Caco-2 (cell line): ENCODE results near the gene PAXX. TPM values are rescaled to one million over a fixed set of nuclear protein-coding genes. Genes with fewer than 3 reads are reported as not detected.
A peak's percentile ranks its signal among the peaks of the same experiment; 100 is the strongest.

ENCODE experiments used
- Bru-seq: library from RNA; stranded (reverse); fragments of 400-500 nt; gene quantifications from one replicate; lab custom pipeline; 2021; lab: Mats Ljungman, UMichigan
- BruChase-seq, 2 experiments: library from RNA; stranded (reverse); fragments of 400-500 nt; gene quantifications; one replicate each; lab custom pipeline; 2021; lab: Mats Ljungman, UMichigan
- BruUV-seq: library from RNA; stranded (reverse); fragments of 400-500 nt; replicated peaks from 2 replicates; lab custom pipeline; 2021; lab: Mats Ljungman, UMichigan
- CTCF ChIA-PET: fragments of 300-600 bp; sonication (Branson Sonifier 250); formaldehyde crosslinking; loops from one replicate; lab custom pipeline; 2022; ENCODE audit warnings: antibody characterized with exemption; lab: Charles Lee
- POLR2A ChIA-PET: fragments of 300-600 bp; sonication (Branson Sonifier 250); formaldehyde crosslinking; loops from one replicate; lab custom pipeline; 2022; ENCODE audit warnings: antibody characterized with exemption; lab: Charles Lee
- DNase-seq, 2 experiments: peaks; one replicate each; pipeline versions ENCODE4 v3.0.0 to v3.0.0-alpha.2; 2020 to 2022
- H3K27me3 ChIP-seq: replicated peaks from 2 replicates; pipeline ENCODE4 v1.6.0; 2011; ENCODE audit warnings: low read length; ENCODE audit not compliant: control insufficient read depth, insufficient read depth
- H3K36me3 ChIP-seq: 2 replicates; pipeline ENCODE4 v1.5.1; 2011; ENCODE audit warnings: low read length; ENCODE audit not compliant: control insufficient read depth, insufficient read depth
- H3K4me1 ChIP-seq: fragments of 250-450 bp; sonication (Bioruptor Pico); 2 replicates; pipeline ENCODE4 v1.5.1; 2020; ENCODE audit warnings: mild to moderate bottlenecking
- H3K4me3 ChIP-seq: 2 replicates; pipeline ENCODE4 v1.5.1; 2011; ENCODE audit warnings: low read depth, mild to moderate bottlenecking, control low read depth, low read length
- H3K9me3 ChIP-seq: fragments of 250-450 bp; sonication (Bioruptor Pico); 2 replicates; pipeline ENCODE4 v1.5.1; 2020; ENCODE audit warnings: mild to moderate bottlenecking, moderate library complexity
- H3K27ac Mint-ChIP-seq: one replicate; pipeline ENCODE4 v1.8.0; 2022; ENCODE audit warnings: mixed read lengths; ENCODE audit not compliant: unreplicated experiment
- H3K27me3 Mint-ChIP-seq: one replicate; pipeline ENCODE4 v1.8.0; 2022; ENCODE audit warnings: mixed read lengths; ENCODE audit not compliant: insufficient read depth, unreplicated experiment
- H3K36me3 Mint-ChIP-seq: one replicate; pipeline ENCODE4 v1.8.0; 2022; ENCODE audit warnings: mild to moderate bottlenecking, mixed read lengths; ENCODE audit not compliant: insufficient read depth, unreplicated experiment
- H3K4me1 Mint-ChIP-seq: one replicate; pipeline ENCODE4 v1.8.0; 2022; ENCODE audit warnings: low read depth, mixed read lengths; ENCODE audit not compliant: unreplicated experiment
- H3K4me3 Mint-ChIP-seq: one replicate; pipeline ENCODE4 v1.8.0; 2022; ENCODE audit warnings: mild to moderate bottlenecking, moderate library complexity, mixed read lengths; ENCODE audit not compliant: unreplicated experiment
- H3K9me3 Mint-ChIP-seq: one replicate; pipeline ENCODE4 v1.8.0; 2022; ENCODE audit warnings: mixed read lengths; ENCODE audit not compliant: unreplicated experiment
- intact Hi-C: fragments of 100-400 bp; cut with micrococcal nuclease; formaldehyde crosslinking; loops from one replicate; pipeline ENCODE4 v1.10.0; 2022; ENCODE audit not compliant: unreplicated experiment
- long read RNA-seq: library from polyadenylated mRNA; stranded (forward); transcript quantifications from one replicate; pipeline ENCODE4 v2.0.0, GENCODE V29; 2022
- total RNA-seq: library from RNA; stranded (reverse); gene quantifications from 2 replicates; pipeline ENCODE4 v1.2.3, GENCODE V29; 2022
- TF ChIP-seq, protein P1 (sequence below), 2 experiments: fragments of 200-600 bp in 1 of 2; IDR thresholded peaks; 1 replicate in 1 of 2; 2 replicates in 1 of 2; pipeline versions ENCODE4 v1.5.1 to v1.8.0; 2011 to 2022; ENCODE audit warnings: antibody characterized with exemption in 1 of 2, control low read depth in 1 of 2, inconsistent platforms in 1 of 2, low read depth in 1 of 2, low read length in 1 of 2, mild to moderate bottlenecking in 1 of 2, moderate library complexity in 1 of 2; ENCODE audit not compliant: insufficient read depth in 1 of 2, severe bottlenecking in 1 of 2, unreplicated experiment in 1 of 2

PAXX gene
- 66.2 TPM in 2 replicates for total RNA-seq
- Bru-seq, nascent RNA, result percentile 79 among the genes with signal in this experiment
- BruChase-seq, experiment 1, labeled RNA remaining after a 2-hour chase, result percentile 86 among the genes with signal in this experiment
- BruChase-seq, experiment 2, labeled RNA remaining after a 6-hour chase, result percentile 91 among the genes with signal in this experiment
- long read RNA-seq, transcript PAXX-208 (5 exons, 1,077 nt), result major isoform, 16 of 111 reads
- long read RNA-seq, transcript PAXX-201 (7 exons, 812 nt), result minor isoform, 9 of 111 reads
- long read RNA-seq, partial matches to known transcripts, result 58 of 111 reads
- long read RNA-seq, other reads (novel, unspliced or antisense), result 24 of 111 reads

GRCh38 chr9:136991993-136992818 is at the start of gene PAXX:
Gene PAXX (plus strand): TSS chr9:136992422. CDS start chr9:136992444, 22 bp downstream.
- Histone ChIP-seq H3K9me3 (no peaks in the 10 kb centered on the region), H3K36me3 (no peaks in the 10 kb centered on the region), H3K4me1 (peaks cover 55% of the 10 kb centered on the region), H3K27me3 (no peaks in the 10 kb centered on the region), H3K4me3 (peak within 1 kb of the TSS; percentile 87)
- Mint-ChIP-seq H3K27me3 (no peaks in the 10 kb centered on the region), H3K36me3 (peaks cover 36% of the 10 kb centered on the region), H3K9me3 (no peaks in the 10 kb centered on the region), H3K4me1 (peaks cover 30% of the 10 kb centered on the region), H3K4me3 (peak within 1 kb of the TSS; percentile 83), H3K27ac (peak within 1 kb of the TSS; percentile 82)
- TSS peak; percentile 88 for BruUV-seq
- intact Hi-C loops, result no loop called here
- TF ChIP-seq, protein P1, sequence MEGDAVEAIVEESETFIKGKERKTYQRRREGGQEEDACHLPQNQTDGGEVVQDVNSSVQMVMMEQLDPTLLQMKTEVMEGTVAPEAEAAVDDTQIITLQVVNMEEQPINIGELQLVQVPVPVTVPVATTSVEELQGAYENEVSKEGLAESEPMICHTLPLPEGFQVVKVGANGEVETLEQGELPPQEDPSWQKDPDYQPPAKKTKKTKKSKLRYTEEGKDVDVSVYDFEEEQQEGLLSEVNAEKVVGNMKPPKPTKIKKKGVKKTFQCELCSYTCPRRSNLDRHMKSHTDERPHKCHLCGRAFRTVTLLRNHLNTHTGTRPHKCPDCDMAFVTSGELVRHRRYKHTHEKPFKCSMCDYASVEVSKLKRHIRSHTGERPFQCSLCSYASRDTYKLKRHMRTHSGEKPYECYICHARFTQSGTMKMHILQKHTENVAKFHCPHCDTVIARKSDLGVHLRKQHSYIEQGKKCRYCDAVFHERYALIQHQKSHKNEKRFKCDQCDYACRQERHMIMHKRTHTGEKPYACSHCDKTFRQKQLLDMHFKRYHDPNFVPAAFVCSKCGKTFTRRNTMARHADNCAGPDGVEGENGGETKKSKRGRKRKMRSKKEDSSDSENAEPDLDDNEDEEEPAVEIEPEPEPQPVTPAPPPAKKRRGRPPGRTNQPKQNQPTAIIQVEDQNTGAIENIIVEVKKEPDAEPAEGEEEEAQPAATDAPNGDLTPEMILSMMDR (IDR thresholded peaks at IDR 0.05; ENCODE audit: insufficient read depth in 1 of 2, low read depth in 1 of 2, low read length in 1 of 2, severe bottlenecking in 1 of 2, unreplicated experiment in 1 of 2), result no peak
- ChIA-PET POLR2A (interaction anchor here (0.6 to 1.0 kb wide), 9 partner anchors 17 to 202 kb away, joined by 3 to 13 read pairs (median 4); partner anchors contain the start of genes MAN1B1, TMEM141 and TRAF2), CTCF (interaction anchor here (0.5 to 2.7 kb wide), 9 partner anchors 37 to 237 kb away, joined by 3 to 18 read pairs (median 4); partner anchors contain the start of genes FBXW5 and NPDC1)
- DNase-seq, result peak; percentile 93 to 96

- BruUV-seq, result no TSS peak
- H3K27me3 Mint-ChIP-seq, result no peaks in the 10 kb centered on the region
- CTCF ChIA-PET, result no interaction called here
- H3K36me3 ChIP-seq, result peaks cover 1% of the 10 kb centered on the region; the same call in 1 of the 2 replicates
- H3K27ac Mint-ChIP-seq, result peak overlapping the region; percentile 48
- H3K27me3 ChIP-seq, result no peaks in the 10 kb centered on the region
- POLR2A ChIA-PET, result interaction anchor here (0.6 kb wide), 1 partner anchor 10 kb away, joined by 5 read pairs; no protein-coding TSS in a partner anchor
- H3K9me3 Mint-ChIP-seq, result no peaks in the 10 kb centered on the region
- no peaks in the 10 kb centered on the region for H3K9me3 ChIP-seq
- DNase-seq, result peak in 1 of 2 experiments; percentile 42
- no peaks in the 10 kb centered on the region for H3K4me1 Mint-ChIP-seq
- H3K4me3 ChIP-seq, result peak overlapping the region; percentile 59
- peak overlapping the region; percentile 71 for H3K4me3 Mint-ChIP-seq
- peaks cover 73% of the 10 kb centered on the region for H3K36me3 Mint-ChIP-seq
- intact Hi-C loops, result loop anchor here (10.0 kb wide), 1 partner anchor 98 kb away; the partner anchor contains the start of genes AJM1 and PHPT1
- peaks cover 31% of the 10 kb centered on the region for H3K4me1 ChIP-seq
- TF ChIP-seq, protein P1 (IDR thresholded peaks at IDR 0.05; ENCODE audit: insufficient read depth in 1 of 2, low read depth in 1 of 2, low read length in 1 of 2, severe bottlenecking in 1 of 2, unreplicated experiment in 1 of 2), result no peak
These were observed 49.4 kb upstream of the PAXX start for GRCh38 chr9:136942881-136943230.
